DOHH2 (cell line): ENCODE results near the gene CACNA2D1.

Experiments
- H3F3A ChIP-seq: fragments of 200-600 bp; sonication (generic), shearing (Covaris generic); 2 replicates; pipeline ENCODE4 v1.6.0; 2016; ENCODE audit warnings: antibody characterized with exemption, mild to moderate bottlenecking; ENCODE audit not compliant: control insufficient read depth, insufficient read depth
- H3K27ac ChIP-seq: fragments of 200-600 bp; sonication (generic); 2 replicates; pipeline ENCODE4 v1.5.1; 2014; ENCODE audit warnings: low read depth, mild to moderate bottlenecking, low read length, moderate library complexity
- H3K27me3 ChIP-seq: fragments of 200-600 bp; sonication (generic); 2 replicates; pipeline ENCODE4 v1.6.1; 2014; ENCODE audit warnings: mild to moderate bottlenecking, low read length, mixed read lengths; ENCODE audit not compliant: control insufficient read depth
- H3K36me3 ChIP-seq: fragments of 200-600 bp; sonication (generic); 2 replicates; pipeline ENCODE4 v1.6.1; 2014; ENCODE audit warnings: mild to moderate bottlenecking, low read length, moderate library complexity, mixed read lengths; ENCODE audit not compliant: control insufficient read depth
- H3K4me1 ChIP-seq: fragments of 200-600 bp; sonication (generic); 2 replicates; pipeline ENCODE4 v1.6.1; 2014; ENCODE audit warnings: mild to moderate bottlenecking, low read length, mixed read lengths; ENCODE audit not compliant: control insufficient read depth
- H3K4me2 ChIP-seq: fragments of 200-600 bp; sonication (generic); 2 replicates; pipeline ENCODE4 v1.6.0; 2014; ENCODE audit warnings: mild to moderate bottlenecking, low read length, moderate library complexity
- H3K4me3 ChIP-seq: fragments of 200-600 bp; sonication (generic); 2 replicates; pipeline ENCODE4 v1.5.1; 2014; ENCODE audit warnings: mild to moderate bottlenecking, low read length, mixed read lengths
- H3K79me2 ChIP-seq: fragments of 200-600 bp; sonication (generic); 2 replicates; pipeline ENCODE4 v1.6.1; 2014; ENCODE audit warnings: mild to moderate bottlenecking, low read length, mixed read lengths; ENCODE audit not compliant: control insufficient read depth
- H3K9me2 ChIP-seq: fragments of 200-600 bp; sonication (generic); replicated peaks from 2 replicates; pipeline ENCODE4 v1.6.1; 2014; ENCODE audit warnings: mild to moderate bottlenecking, low read length, mixed read lengths; ENCODE audit not compliant: control insufficient read depth
- H3K9me3 ChIP-seq: fragments of 200-600 bp; sonication (generic); 2 replicates; pipeline ENCODE4 v1.6.1; 2014; ENCODE audit warnings: antibody characterized with exemption, low read length, mixed read lengths; ENCODE audit not compliant: control insufficient read depth, insufficient read depth
- H4K20me1 ChIP-seq: fragments of 200-600 bp; sonication (generic); 2 replicates; pipeline ENCODE4 v1.6.0; 2014; ENCODE audit warnings: low read depth, mild to moderate bottlenecking, antibody characterized with exemption, low read length, moderate library complexity; ENCODE audit not compliant: control insufficient read depth, insufficient read depth
- CTCF ChIP-seq: fragments of 200-600 bp; sonication (generic); IDR thresholded peaks from one replicate; pipeline ENCODE4 v1.5.1; 2014; ENCODE audit warnings: antibody characterized with exemption, mild to moderate bottlenecking, low read depth, low read length; ENCODE audit not compliant: poor library complexity, severe bottlenecking
- EZH2phosphoT487 ChIP-seq: fragments of 200-600 bp; sonication (generic); IDR thresholded peaks from 2 replicates; pipeline ENCODE4 v1.6.1; 2017; ENCODE audit warnings: borderline replicate concordance, mild to moderate bottlenecking, antibody characterized with exemption, low read length, moderate library complexity, mixed read lengths

Gene CACNA2D1

GRCh38 chr7:82313269-82313668, 130.3 kb downstream of the CACNA2D1 start:
- no peaks in the 10 kb centered on the region for H3F3A ChIP-seq
- H3K36me3 ChIP-seq, result no peaks in the 10 kb centered on the region
- H3K27me3 ChIP-seq, result no peaks in the 10 kb centered on the region
- H3K79me2 ChIP-seq, result no peaks in the 10 kb centered on the region
- H3K4me1 ChIP-seq, result no peaks in the 10 kb centered on the region
- H3K4me2 ChIP-seq, result no peak overlapping the region
- no peaks in the 10 kb centered on the region for H4K20me1 ChIP-seq
- H3K9me2 ChIP-seq, result no peaks in the 10 kb centered on the region
- TF ChIP-seq CTCF (no peak), EZH2phosphoT487 (no peak)
- H3K9me3 ChIP-seq, result no peaks in the 10 kb centered on the region
- no peak overlapping the region for H3K4me3 ChIP-seq
- no peak overlapping the region for H3K27ac ChIP-seq

- H3K27me3 ChIP-seq, result no peaks in the 10 kb centered on the region
- H3K4me3 ChIP-seq, result no peak overlapping the region
- H3K9me2 ChIP-seq, result no peaks in the 10 kb centered on the region
- H4K20me1 ChIP-seq, result no peaks in the 10 kb centered on the region
- no peaks in the 10 kb centered on the region for H3K9me3 ChIP-seq
- H3K27ac ChIP-seq, result no peak overlapping the region
- H3K36me3 ChIP-seq, result no peaks in the 10 kb centered on the region
- no peaks in the 10 kb centered on the region for H3K4me1 ChIP-seq
- no peaks in the 10 kb centered on the region for H3K79me2 ChIP-seq
- H3F3A ChIP-seq, result no peaks in the 10 kb centered on the region
- no peak overlapping the region for H3K4me2 ChIP-seq
- TF ChIP-seq EZH2phosphoT487, result no peak
- no peak for TF ChIP-seq CTCF
These were observed 130.9 kb downstream of the CACNA2D1 start for GRCh38 chr7:82312646-82313045.

GRCh38 chr7:82305347-82306005, 138.1 kb downstream of the CACNA2D1 start:
- no peaks in the 10 kb centered on the region for H3F3A ChIP-seq
- TF ChIP-seq CTCF (no peak), EZH2phosphoT487 (no peak)
- no peaks in the 10 kb centered on the region for H3K9me3 ChIP-seq
- no peaks in the 10 kb centered on the region for H3K36me3 ChIP-seq
- H3K9me2 ChIP-seq, result no peaks in the 10 kb centered on the region
- no peaks in the 10 kb centered on the region for H3K4me1 ChIP-seq
- no peak overlapping the region for H3K4me2 ChIP-seq
- H3K79me2 ChIP-seq, result no peaks in the 10 kb centered on the region
- H3K4me3 ChIP-seq, result no peak overlapping the region
- no peaks in the 10 kb centered on the region for H3K27me3 ChIP-seq
- no peak overlapping the region for H3K27ac ChIP-seq
- H4K20me1 ChIP-seq, result no peaks in the 10 kb centered on the region

GRCh38 chr7:82294865-82295264, 148.7 kb downstream of the CACNA2D1 start:
- no peaks in the 10 kb centered on the region for H3K27me3 ChIP-seq
- no peaks in the 10 kb centered on the region for H3K4me1 ChIP-seq
- no peaks in the 10 kb centered on the region for H3K79me2 ChIP-seq
- H3K9me3 ChIP-seq, result no peaks in the 10 kb centered on the region
- H3F3A ChIP-seq, result no peaks in the 10 kb centered on the region
- H3K36me3 ChIP-seq, result no peaks in the 10 kb centered on the region
- H3K27ac ChIP-seq, result no peak overlapping the region
- no peaks in the 10 kb centered on the region for H3K9me2 ChIP-seq
- no peak for TF ChIP-seq EZH2phosphoT487
- H3K4me2 ChIP-seq, result no peak overlapping the region
- no peaks in the 10 kb centered on the region for H4K20me1 ChIP-seq
- H3K4me3 ChIP-seq, result no peak overlapping the region
